ENCODE measurements around the gene ZNF532. TPM values are rescaled to one million over a fixed set of nuclear protein-coding genes. Genes with fewer than 3 reads are reported as not detected.

The ZNF532 gene
- total and polyA plus RNA-seq, 2 experiments from 2014 or later, result 28.2 to 108 TPM

GRCh38 chr18:58947136-58947732 lies 82.6 kb downstream of the ZNF532 start:
- H3K36me3 ChIP-seq, result peaks cover 5% of the 10 kb centered on the region
- H3K27ac ChIP-seq, result no peak overlapping the region
- H3K4me3 ChIP-seq, result no peak overlapping the region
- no peak for DNase-seq (ENCODE audit: low read depth in 1 of 2, low spot score in 1 of 2)
- H3K27me3 ChIP-seq, result no peaks in the 10 kb centered on the region
- H3K4me1 ChIP-seq (ENCODE audit: low read depth), result peaks cover 6% of the 10 kb centered on the region
- TF ChIP-seq CTCF (IDR thresholded peaks at IDR 0.05; ENCODE audit: low read depth, low read length), result no peak
- H3K9me3 ChIP-seq (ENCODE audit: low read depth), result no peaks in the 10 kb centered on the region

GRCh38 chr18:58949031-58949430 lies 84.4 kb downstream of the ZNF532 start:
- no peak for DNase-seq (ENCODE audit: low read depth in 1 of 2, low spot score in 1 of 2)
- Histone ChIP-seq H3K9me3 (ENCODE audit: low read depth) (no peaks in the 10 kb centered on the region), H3K4me1 (ENCODE audit: low read depth) (peaks cover 12% of the 10 kb centered on the region), H3K4me3 (no peak overlapping the region), H3K36me3 (peaks cover 5% of the 10 kb centered on the region), H3K27me3 (no peaks in the 10 kb centered on the region), H3K27ac (no peak overlapping the region)
- TF ChIP-seq CTCF (IDR thresholded peaks at IDR 0.05; ENCODE audit: low read depth, low read length), result no peak

GRCh38 chr18:58951986-58952702 lies 87.5 kb downstream of the ZNF532 start:
- Histone ChIP-seq H3K27me3 (no peaks in the 10 kb centered on the region), H3K4me3 (no peak overlapping the region), H3K36me3 (peaks cover 15% of the 10 kb centered on the region), H3K27ac (peak overlapping the region; percentile 25), H3K4me1 (ENCODE audit: low read depth) (peaks cover 13% of the 10 kb centered on the region), H3K9me3 (ENCODE audit: low read depth) (no peaks in the 10 kb centered on the region)
- DNase-seq (ENCODE audit: low read depth in 1 of 2, low spot score in 1 of 2), result no peak
- no peak for TF ChIP-seq CTCF (IDR thresholded peaks at IDR 0.05; ENCODE audit: low read depth, low read length)

- TF ChIP-seq CTCF (IDR thresholded peaks at IDR 0.05; ENCODE audit: low read depth, low read length), result no peak
- no peak for DNase-seq (ENCODE audit: low read depth in 1 of 2, low spot score in 1 of 2)
- Histone ChIP-seq H3K4me3 (no peak overlapping the region), H3K9me3 (ENCODE audit: low read depth) (no peaks in the 10 kb centered on the region), H3K27me3 (no peaks in the 10 kb centered on the region), H3K4me1 (ENCODE audit: low read depth) (peaks cover 13% of the 10 kb centered on the region), H3K36me3 (peaks cover 15% of the 10 kb centered on the region), H3K27ac (peak overlapping the region; percentile 25)
These were observed 88.2 kb downstream of the ZNF532 start for GRCh38 chr18:58952858-58953257.

GRCh38 chr18:58953627-58954026 lies 89.0 kb downstream of the ZNF532 start:
- peaks cover 12% of the 10 kb centered on the region for H3K4me1 ChIP-seq (ENCODE audit: low read depth)
- peak overlapping the region; percentile 25 for H3K27ac ChIP-seq
- no peak overlapping the region for H3K4me3 ChIP-seq
- DNase-seq (ENCODE audit: low read depth in 1 of 2, low spot score in 1 of 2), result peak; percentile 39 to 71
- TF ChIP-seq CTCF (IDR thresholded peaks at IDR 0.05; ENCODE audit: low read depth, low read length), result no peak
- no peaks in the 10 kb centered on the region for H3K27me3 ChIP-seq
- peaks cover 15% of the 10 kb centered on the region for H3K36me3 ChIP-seq
- H3K9me3 ChIP-seq (ENCODE audit: low read depth), result no peaks in the 10 kb centered on the region

All from cardiac muscle cell (in vitro differentiated cells and primary cell).